HG03066 (cell line): Measurements from ENCODE around the gene KCNQ1.
"Not testable (repeated sequence)": the region's sequence is repeated elsewhere in the genome, so short reads cannot be mapped to it uniquely, and the experiment has no call there.

Source experiments
- ATAC-seq: cut with Tn5 transposase; IDR thresholded peaks from one replicate; pipeline ENCODE4 v1.9.1; 2021; ENCODE audit warnings: low read depth; ENCODE audit not compliant: unreplicated experiment

The KCNQ1 gene

GRCh38 chr11:2625183-2625582 is 180.4 kb downstream of the KCNQ1 start:
- ATAC-seq = no peak

GRCh38 chr11:2630679-2631078 is 185.9 kb downstream of the KCNQ1 start:
- no peak for ATAC-seq

- ATAC-seq = no peak
Measured at GRCh38 chr11:2631161-2631560, 186.4 kb downstream of the KCNQ1 start.

- ATAC-seq = not testable (repeated sequence)
Measured at GRCh38 chr11:2639763-2640162, 195.0 kb downstream of the KCNQ1 start.

- ATAC-seq = no peak
Measured at GRCh38 chr11:2641623-2642022, 196.8 kb downstream of the KCNQ1 start.

- ATAC-seq = no peak
Measured at GRCh38 chr11:2643746-2644145, 198.9 kb downstream of the KCNQ1 start.

- ATAC-seq = no peak
Measured at GRCh38 chr11:2644844-2645778, 200.3 kb downstream of the KCNQ1 start.

GRCh38 chr11:2645779-2646118 is 200.9 kb downstream of the KCNQ1 start:
- ATAC-seq = no peak

GRCh38 chr11:2647167-2647566 is 202.4 kb downstream of the KCNQ1 start:
- ATAC-seq = no peak

- ATAC-seq = no peak
Measured at GRCh38 chr11:2647953-2648352, 203.1 kb downstream of the KCNQ1 start.

- ATAC-seq = no peak
Measured at GRCh38 chr11:2649400-2649799, 204.6 kb downstream of the KCNQ1 start.

GRCh38 chr11:2649848-2650247 is 205.0 kb downstream of the KCNQ1 start:
- no peak for ATAC-seq

- ATAC-seq = no peak
Measured at GRCh38 chr11:2650343-2650867, 205.6 kb downstream of the KCNQ1 start.

GRCh38 chr11:2651054-2651617 is 206.3 kb downstream of the KCNQ1 start:
- ATAC-seq = no peak

- no peak for ATAC-seq
Measured at GRCh38 chr11:2651826-2652271, 207.0 kb downstream of the KCNQ1 start.

- ATAC-seq = no peak
Measured at GRCh38 chr11:2652333-2653197, 207.8 kb downstream of the KCNQ1 start.

GRCh38 chr11:2653198-2653551 is 208.4 kb downstream of the KCNQ1 start:
- ATAC-seq = no peak

GRCh38 chr11:2653930-2654739 is 209.3 kb downstream of the KCNQ1 start:
- ATAC-seq = no peak

- ATAC-seq = no peak
Measured at GRCh38 chr11:2655016-2655719, 210.4 kb downstream of the KCNQ1 start.
